GM21529 (cell line): ENCODE measurements around the gene BOLA2B.

Experiments
- ATAC-seq: cut with Tn5 transposase; IDR thresholded peaks from one replicate; pipeline ENCODE4 v1.9.1; 2021; ENCODE audit not compliant: unreplicated experiment

The BOLA2B gene

GRCh38 chr16:30145657-30146056, 47.8 kb downstream of the BOLA2B start:
- no peak for ATAC-seq

- no peak for ATAC-seq
Measured at GRCh38 chr16:30144917-30145316, 48.5 kb downstream of the BOLA2B start.

DNA sequence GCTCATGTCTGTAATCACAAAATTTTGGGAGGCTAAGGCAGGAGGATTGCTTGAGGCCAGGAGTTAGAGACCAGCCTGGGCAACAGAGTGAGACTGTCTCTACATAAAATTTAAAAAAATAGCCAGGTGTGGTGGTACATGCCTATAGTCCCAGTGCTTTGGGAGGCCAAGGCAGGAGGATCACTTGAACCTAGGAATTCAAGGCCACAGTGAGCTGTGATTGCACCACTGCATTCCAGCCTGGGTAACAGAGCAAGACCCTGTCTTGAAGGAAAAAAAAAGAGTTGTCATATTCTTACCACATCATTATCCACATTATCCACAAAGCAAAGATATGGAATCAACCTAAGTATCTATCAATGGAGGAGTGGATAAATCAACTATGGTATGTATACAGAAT, 49.4 kb downstream of the BOLA2B start:
- ATAC-seq: no peak

- ATAC-seq: no peak
Measured at GRCh38 chr16:30143347-30143702, 50.1 kb downstream of the BOLA2B start.
